Measurements from ENCODE around the gene GSK3B. TPM values are rescaled to one million over a fixed set of nuclear protein-coding genes. Genes with fewer than 3 reads are reported as not detected.
A peak's percentile ranks its signal among the peaks of the same experiment; 100 is the strongest.

GSK3B gene
- polyA plus RNA-seq, 4 donors, result 13.5 to 32.2 (median 21.2) TPM

DNA sequence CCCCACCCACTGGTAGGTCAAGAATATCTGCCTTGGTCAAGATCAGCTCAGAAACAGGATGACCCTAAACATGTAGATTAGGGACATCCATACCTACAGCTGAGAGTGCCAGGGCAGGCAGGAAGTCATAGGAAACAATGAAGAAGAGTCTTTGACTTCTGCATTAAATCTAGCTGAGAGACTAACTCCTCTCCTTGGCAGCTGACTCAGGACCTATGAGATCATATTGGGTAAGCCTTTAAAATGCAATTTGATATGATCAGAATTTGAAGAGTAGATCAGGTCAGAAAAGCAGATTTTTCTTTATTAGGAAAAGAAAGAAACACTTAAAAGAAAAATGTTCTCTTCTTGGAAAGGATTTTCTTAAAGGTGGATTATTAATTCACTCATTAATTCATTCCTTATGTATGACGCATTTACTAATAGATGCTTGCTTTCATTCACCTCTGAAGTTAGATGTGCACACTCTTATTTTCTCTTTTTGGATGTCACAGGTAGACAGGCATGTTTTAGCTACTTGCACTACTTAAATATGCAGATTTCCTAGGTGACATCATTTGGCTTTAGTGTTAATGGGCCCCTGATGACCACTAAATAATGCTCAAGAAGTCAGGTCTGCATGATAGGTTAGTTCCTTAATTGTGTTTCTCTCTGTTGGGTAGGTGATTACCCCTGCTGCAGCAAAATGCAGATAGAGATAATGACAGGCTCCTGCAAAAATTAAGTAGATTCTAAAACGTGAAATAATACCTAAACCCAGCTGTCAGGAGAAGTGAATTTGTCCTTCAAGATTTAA lies 35.7 kb upstream of the GSK3B start:
- DNase-seq (no peak), FAIRE-seq (no peak)
- H3K4me1 ChIP-seq (ENCODE audit: control insufficient read depth in 3 of 3, insufficient read depth in 2 of 3, low read depth in 1 of 3, low read length in 2 of 3), result no peaks in the 10 kb centered on the region
- H3K36me3 ChIP-seq (ENCODE audit: control insufficient read depth in 3 of 3, insufficient read depth in 2 of 3, low read depth in 1 of 3, low read length in 3 of 3), result no peaks in the 10 kb centered on the region
- no peak overlapping the region for H3K4me3 ChIP-seq (ENCODE audit: low read depth in 1 of 3, low read length in 3 of 3)
- H3K27ac ChIP-seq (ENCODE audit: low read depth in 1 of 3, low read length in 2 of 3), result no peak overlapping the region
- no peaks in the 10 kb centered on the region for H3K9me3 ChIP-seq (ENCODE audit: control insufficient read depth in 2 of 2, insufficient read depth in 1 of 2, low read depth in 1 of 2, low read length in 1 of 2)
- peaks cover 0 to 2% (median 0%) of the 10 kb centered on the region in 3 donors for H3K27me3 ChIP-seq (ENCODE audit: control insufficient read depth in 3 of 3, insufficient read depth in 3 of 3, low read length in 3 of 3)
- 89 to 92% (median 91%) methylated on average over 2 of the region's 2 CpGs for WGBS, 3 donors

DNA sequence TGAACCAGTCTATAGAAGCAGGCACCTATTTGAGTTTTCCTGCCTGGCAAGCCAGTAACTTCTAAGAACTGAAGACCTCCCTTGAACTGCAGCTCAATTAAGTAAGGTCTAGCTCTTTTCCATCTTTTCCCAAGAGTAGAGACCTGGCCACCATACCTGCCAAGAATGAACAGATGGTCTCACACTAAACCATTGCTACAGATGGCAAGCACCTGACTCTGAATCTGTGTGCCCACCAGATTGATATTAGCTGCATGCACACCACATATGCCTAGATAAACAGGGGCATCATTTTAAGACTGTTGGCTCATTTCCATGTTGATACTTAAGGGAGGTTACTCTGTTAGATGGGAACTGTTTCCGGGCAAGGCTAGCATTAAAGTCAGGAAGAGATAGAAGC lies 34.8 kb upstream of the GSK3B start:
- FAIRE-seq (no peak), DNase-seq (no peak)
- H3K36me3 ChIP-seq (ENCODE audit: control insufficient read depth in 3 of 3, insufficient read depth in 2 of 3, low read depth in 1 of 3, low read length in 3 of 3), result no peaks in the 10 kb centered on the region
- no peak overlapping the region for H3K27ac ChIP-seq (ENCODE audit: low read depth in 1 of 3, low read length in 2 of 3)
- H3K4me1 ChIP-seq (ENCODE audit: control insufficient read depth in 3 of 3, insufficient read depth in 2 of 3, low read depth in 1 of 3, low read length in 2 of 3), result no peaks in the 10 kb centered on the region
- no peak overlapping the region for H3K4me3 ChIP-seq (ENCODE audit: low read depth in 1 of 3, low read length in 3 of 3)
- H3K27me3 ChIP-seq (ENCODE audit: control insufficient read depth in 3 of 3, insufficient read depth in 3 of 3, low read length in 3 of 3), result peaks cover 0 to 2% (median 0%) of the 10 kb centered on the region in 3 donors
- H3K9me3 ChIP-seq (ENCODE audit: control insufficient read depth in 2 of 2, insufficient read depth in 1 of 2, low read depth in 1 of 2, low read length in 1 of 2), result no peaks in the 10 kb centered on the region
- 90 to 100% (median 94%) methylated on average over 1 of the region's 1 CpG for WGBS, 3 donors

DNA sequence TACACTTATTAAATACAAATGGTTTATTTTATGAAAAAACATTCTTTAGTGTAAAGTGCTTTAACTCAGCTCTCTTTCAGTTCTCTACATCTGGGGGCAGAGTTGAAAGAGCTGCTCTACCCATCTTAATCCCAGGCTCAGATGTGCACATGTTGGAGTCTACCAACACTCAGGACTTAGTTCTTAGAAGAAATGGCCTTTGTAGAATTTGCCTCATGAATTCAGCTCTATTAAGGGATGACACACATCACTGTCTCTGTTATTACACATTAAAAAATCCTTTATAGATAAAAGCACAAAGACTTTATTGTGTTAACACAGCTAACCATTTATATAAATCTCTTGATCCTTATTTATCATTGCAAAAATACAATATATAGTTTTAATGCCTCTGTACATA lies 31.7 kb upstream of the GSK3B start:
- Histone ChIP-seq H3K36me3 (ENCODE audit: control insufficient read depth in 3 of 3, insufficient read depth in 2 of 3, low read depth in 1 of 3, low read length in 3 of 3) (no peaks in the 10 kb centered on the region), H3K9me3 (ENCODE audit: control insufficient read depth in 2 of 2, insufficient read depth in 1 of 2, low read depth in 1 of 2, low read length in 1 of 2) (no peaks in the 10 kb centered on the region), H3K27ac (ENCODE audit: low read depth in 1 of 3, low read length in 2 of 3) (no peak overlapping the region), H3K4me1 (ENCODE audit: control insufficient read depth in 3 of 3, insufficient read depth in 2 of 3, low read depth in 1 of 3, low read length in 2 of 3) (no peaks in the 10 kb centered on the region), H3K4me3 (ENCODE audit: low read depth in 1 of 3, low read length in 3 of 3) (no peak overlapping the region), H3K27me3 (ENCODE audit: control insufficient read depth in 3 of 3, insufficient read depth in 3 of 3, low read length in 3 of 3) (no peaks in the 10 kb centered on the region)
- FAIRE-seq (no peak), DNase-seq (no peak)

DNA sequence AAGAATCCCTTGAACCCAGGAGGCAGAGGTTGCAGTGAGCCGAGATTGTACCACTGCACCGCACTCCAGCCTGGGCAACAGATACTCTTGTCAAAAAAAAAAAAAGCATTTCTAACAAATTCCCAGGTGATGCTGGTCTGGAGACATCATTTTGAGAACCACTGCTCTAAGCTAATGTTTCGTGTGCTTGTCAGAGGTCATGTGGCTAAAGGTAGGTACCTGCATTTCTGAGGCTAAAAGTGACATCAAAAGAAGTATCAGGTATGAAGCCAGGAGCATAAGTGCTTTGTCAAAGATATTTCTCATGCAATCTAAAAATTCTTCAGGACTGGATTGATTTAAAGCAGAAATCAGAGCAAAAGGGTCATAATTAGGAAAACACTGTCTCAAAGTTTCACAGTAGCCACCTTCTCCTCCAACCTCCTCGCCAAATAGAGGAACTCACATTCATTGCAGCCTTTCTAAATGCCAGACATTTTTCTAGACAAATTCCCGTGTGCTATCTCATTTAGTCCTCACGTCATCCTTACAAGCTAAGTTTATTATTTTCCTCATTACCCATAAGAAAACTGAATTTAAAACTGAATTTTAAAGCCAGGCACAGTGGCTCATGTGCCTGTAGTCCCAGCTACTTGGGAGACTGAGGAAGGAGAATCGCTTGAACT lies 25.7 kb upstream of the GSK3B start:
- FAIRE-seq (no peak), DNase-seq (no peak)
- Histone ChIP-seq H3K4me3 (ENCODE audit: low read depth in 1 of 3, low read length in 3 of 3) (no peak overlapping the region), H3K27me3 (ENCODE audit: control insufficient read depth in 3 of 3, insufficient read depth in 3 of 3, low read length in 3 of 3) (no peaks in the 10 kb centered on the region), H3K27ac (ENCODE audit: low read depth in 1 of 3, low read length in 2 of 3) (no peak overlapping the region), H3K36me3 (ENCODE audit: control insufficient read depth in 3 of 3, insufficient read depth in 2 of 3, low read depth in 1 of 3, low read length in 3 of 3) (no peaks in the 10 kb centered on the region), H3K4me1 (ENCODE audit: control insufficient read depth in 3 of 3, insufficient read depth in 2 of 3, low read depth in 1 of 3, low read length in 2 of 3) (no peaks in the 10 kb centered on the region), H3K9me3 (ENCODE audit: control insufficient read depth in 2 of 2, insufficient read depth in 1 of 2, low read depth in 1 of 2, low read length in 1 of 2) (peaks cover 0 to 8% of the 10 kb centered on the region in 2 donors)
- WGBS, 3 donors, result 91 to 97% (median 93%) methylated on average over 7 of the region's 7 CpGs

DNA sequence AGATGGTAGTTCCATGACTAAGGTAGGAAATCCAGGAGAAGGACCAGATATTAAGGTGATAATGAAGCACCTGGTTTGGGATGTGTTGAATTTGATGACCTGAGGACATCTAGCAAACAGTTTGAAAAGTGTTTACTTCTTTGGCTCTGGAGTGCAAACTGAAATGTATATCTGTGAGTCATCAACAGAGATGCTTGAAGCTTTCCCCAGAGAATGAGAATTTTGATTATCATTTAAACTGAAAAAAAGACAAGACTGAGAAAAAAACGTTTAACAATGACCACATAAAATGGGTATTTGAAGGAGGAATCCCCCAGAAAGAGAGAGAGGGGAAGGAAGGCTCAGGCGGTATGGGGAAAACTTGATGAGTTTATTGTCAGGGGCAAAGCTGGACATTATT lies 20.7 kb upstream of the GSK3B start:
- DNase-seq (no peak), FAIRE-seq (no peak)
- Histone ChIP-seq H3K27ac (ENCODE audit: low read depth in 1 of 3, low read length in 2 of 3) (no peak overlapping the region), H3K4me1 (ENCODE audit: control insufficient read depth in 3 of 3, insufficient read depth in 2 of 3, low read depth in 1 of 3, low read length in 2 of 3) (no peaks in the 10 kb centered on the region), H3K36me3 (ENCODE audit: control insufficient read depth in 3 of 3, insufficient read depth in 2 of 3, low read depth in 1 of 3, low read length in 3 of 3) (no peaks in the 10 kb centered on the region), H3K27me3 (ENCODE audit: control insufficient read depth in 3 of 3, insufficient read depth in 3 of 3, low read length in 3 of 3) (no peaks in the 10 kb centered on the region), H3K9me3 (ENCODE audit: control insufficient read depth in 2 of 2, insufficient read depth in 1 of 2, low read depth in 1 of 2, low read length in 1 of 2) (peaks cover 0 to 8% of the 10 kb centered on the region in 2 donors), H3K4me3 (ENCODE audit: low read depth in 1 of 3, low read length in 3 of 3) (no peak overlapping the region)
- 58 to 65% (median 60%) methylated on average over 2 of the region's 2 CpGs for WGBS, 3 donors

DNA sequence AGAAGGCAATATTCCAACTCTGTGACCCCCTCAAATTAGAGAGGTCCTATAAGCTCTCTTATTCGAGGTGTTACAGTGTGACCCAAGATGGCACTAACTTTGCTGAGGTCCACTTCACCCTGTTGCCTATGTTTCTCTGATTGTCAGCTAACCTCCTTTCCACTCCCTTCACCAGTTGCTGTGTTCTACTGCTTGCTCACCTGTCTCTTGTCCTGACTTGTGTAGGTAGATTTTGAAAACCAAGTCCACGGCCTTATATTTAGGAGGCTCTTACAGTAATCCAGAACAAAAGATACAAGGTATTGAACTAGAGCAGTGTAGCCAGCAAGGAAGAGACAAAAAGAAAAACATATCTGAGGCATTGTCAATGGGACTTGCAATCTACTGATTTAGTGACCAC lies 20.1 kb upstream of the GSK3B start:
- no peak for DNase-seq
- H3K4me1 ChIP-seq (ENCODE audit: control insufficient read depth in 3 of 3, insufficient read depth in 2 of 3, low read depth in 1 of 3, low read length in 2 of 3), result no peaks in the 10 kb centered on the region
- no peaks in the 10 kb centered on the region for H3K36me3 ChIP-seq (ENCODE audit: control insufficient read depth in 3 of 3, insufficient read depth in 2 of 3, low read depth in 1 of 3, low read length in 3 of 3)
- no peak for FAIRE-seq
- no peak overlapping the region for H3K27ac ChIP-seq (ENCODE audit: low read depth in 1 of 3, low read length in 2 of 3)
- H3K9me3 ChIP-seq (ENCODE audit: control insufficient read depth in 2 of 2, insufficient read depth in 1 of 2, low read depth in 1 of 2, low read length in 1 of 2), result peaks cover 0 to 8% of the 10 kb centered on the region in 2 donors
- H3K4me3 ChIP-seq (ENCODE audit: low read depth in 1 of 3, low read length in 3 of 3), result peak overlapping the region in 1 of 3 donors; percentile 11
- no peaks in the 10 kb centered on the region for H3K27me3 ChIP-seq (ENCODE audit: control insufficient read depth in 3 of 3, insufficient read depth in 3 of 3, low read length in 3 of 3)
- 93 to 95% (median 95%) methylated on average over 2 of the region's 2 CpGs for WGBS, 3 donors

DNA sequence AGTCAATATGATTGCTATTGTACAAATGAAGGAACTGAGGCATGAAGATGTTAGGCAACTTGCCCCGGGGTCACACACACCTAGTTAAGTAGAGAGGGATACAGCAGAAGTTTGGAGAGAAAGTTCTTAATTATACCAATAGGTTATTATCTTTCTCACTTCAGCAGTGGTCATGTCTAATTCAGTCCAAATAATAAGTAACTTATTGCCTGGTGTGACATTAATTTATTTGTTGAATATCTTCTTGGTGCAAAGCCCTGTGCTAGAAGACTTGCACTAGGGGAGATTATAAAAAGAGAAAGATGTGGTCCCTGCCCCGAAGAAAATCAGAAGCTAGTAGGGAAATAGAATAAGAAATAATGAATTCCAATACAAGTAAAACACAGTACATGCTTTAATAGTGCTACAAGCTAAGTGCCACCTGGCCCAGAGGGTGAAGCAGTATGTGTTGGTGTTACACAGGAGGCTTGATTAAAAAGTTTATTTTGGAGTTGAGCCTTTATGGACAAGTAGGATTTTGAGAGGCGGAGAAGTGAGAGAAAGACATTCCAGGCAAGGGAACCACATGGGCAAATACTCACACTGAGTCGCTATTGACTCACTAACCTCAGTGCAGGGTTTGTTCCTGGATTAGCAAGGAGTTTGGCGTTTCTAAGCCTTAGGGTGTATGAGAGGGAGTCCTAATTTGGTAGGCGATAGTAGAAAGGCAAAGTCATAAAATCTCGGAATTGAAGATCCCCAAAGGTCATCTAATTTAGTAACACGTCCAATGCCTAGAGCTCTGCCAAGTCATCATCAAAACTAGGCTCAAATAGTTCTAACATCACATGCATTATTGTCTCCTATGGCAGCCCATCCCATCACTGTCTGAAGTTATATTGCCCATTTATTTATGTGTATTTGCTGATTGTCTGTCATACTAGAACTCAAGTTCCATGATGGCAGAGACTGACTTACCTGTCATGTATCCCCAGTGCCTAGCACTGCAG lies 19.2 kb upstream of the GSK3B start:
- FAIRE-seq (no peak), DNase-seq (no peak)

DNA sequence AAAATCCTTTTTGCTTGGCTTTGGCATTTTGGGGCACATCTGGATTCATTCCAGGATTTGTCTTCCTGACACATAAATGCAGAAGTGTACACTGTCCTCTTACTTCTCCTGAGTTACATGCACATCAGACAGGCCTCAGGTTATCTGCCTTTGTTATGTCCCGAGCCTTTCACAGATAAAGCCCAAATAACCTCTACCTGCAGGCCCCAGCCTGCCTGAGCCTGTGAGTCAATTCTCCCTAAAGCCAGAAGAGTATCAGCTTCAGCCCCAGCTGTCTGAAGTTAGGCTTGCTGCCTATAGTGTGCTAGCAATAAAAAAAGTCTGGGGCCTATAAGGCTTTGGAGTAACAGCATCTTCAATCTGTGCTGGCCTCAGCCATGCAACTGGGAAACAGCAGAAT lies 17.7 kb upstream of the GSK3B start:
- FAIRE-seq (no peak), DNase-seq (no peak)
- Histone ChIP-seq H3K27me3 (ENCODE audit: control insufficient read depth in 3 of 3, insufficient read depth in 3 of 3, low read length in 3 of 3) (no peaks in the 10 kb centered on the region), H3K4me1 (ENCODE audit: control insufficient read depth in 3 of 3, insufficient read depth in 2 of 3, low read depth in 1 of 3, low read length in 2 of 3) (no peaks in the 10 kb centered on the region), H3K27ac (ENCODE audit: low read depth in 1 of 3, low read length in 2 of 3) (no peak overlapping the region), H3K9me3 (ENCODE audit: control insufficient read depth in 2 of 2, insufficient read depth in 1 of 2, low read depth in 1 of 2, low read length in 1 of 2) (peaks cover 0 to 8% of the 10 kb centered on the region in 2 donors), H3K36me3 (ENCODE audit: control insufficient read depth in 3 of 3, insufficient read depth in 2 of 3, low read depth in 1 of 3, low read length in 3 of 3) (no peaks in the 10 kb centered on the region), H3K4me3 (ENCODE audit: low read depth in 1 of 3, low read length in 3 of 3) (no peak overlapping the region)
- 85 to 93% (median 88%) methylated on average over 1 of the region's 1 CpG for WGBS, 3 donors

More for the DNA sequence above, 19.2 kb upstream of the GSK3B start:
- H3K27me3 ChIP-seq (ENCODE audit: control insufficient read depth in 3 of 3, insufficient read depth in 3 of 3, low read length in 3 of 3), result no peaks in the 10 kb centered on the region
- no peaks in the 10 kb centered on the region for H3K4me1 ChIP-seq (ENCODE audit: control insufficient read depth in 3 of 3, insufficient read depth in 2 of 3, low read depth in 1 of 3, low read length in 2 of 3)
- H3K4me3 ChIP-seq (ENCODE audit: low read depth in 1 of 3, low read length in 3 of 3), result no peak overlapping the region
- H3K27ac ChIP-seq (ENCODE audit: low read depth in 1 of 3, low read length in 2 of 3), result no peak overlapping the region
- H3K36me3 ChIP-seq (ENCODE audit: control insufficient read depth in 3 of 3, insufficient read depth in 2 of 3, low read depth in 1 of 3, low read length in 3 of 3), result no peaks in the 10 kb centered on the region
- WGBS, 3 donors, result 78 to 89% (median 81%) methylated on average over 7 to 8 of the region's 8 CpGs
- peaks cover 0 to 8% of the 10 kb centered on the region in 2 donors for H3K9me3 ChIP-seq (ENCODE audit: control insufficient read depth in 2 of 2, insufficient read depth in 1 of 2, low read depth in 1 of 2, low read length in 1 of 2)

Measured in small intestine (tissue), 7 donors.